K562 (cell line): ENCODE data around the gene LETM1. TPM values are rescaled to one million over a fixed set of nuclear protein-coding genes. Genes with fewer than 3 reads are reported as not detected.
A peak's percentile ranks its signal among the peaks of the same experiment; 100 is the strongest.

Source experiments
- COPS2 ChIP-seq: fragments of 450-650 bp; conservative IDR thresholded peaks from 2 replicates; pipeline ENCODE4 v1.6.1; 2016; ENCODE audit warnings: mild to moderate bottlenecking, moderate library complexity
- CTCF ChIP-seq, 3 experiments: IDR thresholded peaks in 2 of 3; conservative IDR thresholded peaks in 1 of 3; 2 replicates each; pipeline ENCODE4 v1.5.1; 2011 to 2012; ENCODE audit warnings: low read length in 3 of 3, mild to moderate bottlenecking in 3 of 3, control low read depth in 2 of 3, improper control_type of control experiment in 1 of 3, inconsistent platforms in 1 of 3, low read depth in 1 of 3, mixed read lengths in 1 of 3, moderate library complexity in 1 of 3; ENCODE audit not compliant: insufficient read depth in 2 of 3
- E2F6 ChIP-seq, 2 experiments: IDR thresholded peaks; 2 replicates each; pipeline ENCODE4 v1.6.1; 2011; ENCODE audit warnings: borderline replicate concordance in 1 of 2, control low read depth in 1 of 2, low read depth in 1 of 2, low read length in 1 of 2, mild to moderate bottlenecking in 1 of 2, mixed read lengths in 1 of 2, moderate library complexity in 1 of 2; ENCODE audit not compliant: insufficient read depth in 1 of 2, insufficient read length in 1 of 2, poor library complexity in 1 of 2, severe bottlenecking in 1 of 2; ENCODE audit errors: extremely low read depth in 1 of 2
- L3MBTL2 ChIP-seq: fragments of 450-650 bp; IDR thresholded peaks from 2 replicates; pipeline ENCODE4 v1.6.1; 2016; ENCODE audit warnings: mild to moderate bottlenecking, moderate library complexity
- NELFE ChIP-seq: IDR thresholded peaks from 2 replicates; pipeline ENCODE4 v1.6.1; 2011; ENCODE audit warnings: mild to moderate bottlenecking; ENCODE audit not compliant: insufficient read depth, insufficient read length
- POLR2A ChIP-seq: fragments of 450-650 bp; conservative IDR thresholded peaks from 2 replicates; pipeline ENCODE4 v1.6.1; 2016
- POLR2G ChIP-seq: fragments of 200-400 bp; formaldehyde crosslinking; IDR thresholded peaks from 2 replicates; pipeline ENCODE4 v1.6.1; 2017; ENCODE audit warnings: low read depth, mild to moderate bottlenecking, antibody characterized with exemption, low read length, moderate library complexity
- SIN3B ChIP-seq: fragments of 450-650 bp; IDR thresholded peaks from 2 replicates; pipeline ENCODE4 v1.6.1; 2017; ENCODE audit warnings: low read depth, mild to moderate bottlenecking, moderate library complexity
- VEZF1 ChIP-seq: fragments of 200-800 bp; sonication (Bioruptor generic); IDR thresholded peaks from 2 replicates; pipeline ENCODE4 v1.6.1; 2017; ENCODE audit warnings: missing genetic modification characterization, missing compliant biosample characterization
- YBX1 ChIP-seq: fragments of 450-650 bp; IDR thresholded peaks from 2 replicates; pipeline ENCODE4 v1.7.1; 2016; ENCODE audit warnings: mild to moderate bottlenecking
- YY1 ChIP-seq, 3 experiments: IDR thresholded peaks; 2 replicates each; pipeline ENCODE4 v1.6.1; 2011; ENCODE audit warnings: low read length in 2 of 3, mild to moderate bottlenecking in 2 of 3, moderate library complexity in 2 of 3, borderline replicate concordance in 1 of 3, control low read depth in 1 of 3, low read depth in 1 of 3; ENCODE audit not compliant: insufficient read depth in 3 of 3, insufficient replicate concordance in 2 of 3, control insufficient read depth in 1 of 3, insufficient read length in 1 of 3; ENCODE audit errors: extremely low read depth in 1 of 3
- ZBTB7A ChIP-seq: IDR thresholded peaks from 2 replicates; pipeline ENCODE4 v1.6.1; 2011; ENCODE audit warnings: low read depth, mild to moderate bottlenecking, low read length, moderate library complexity, borderline replicate concordance; ENCODE audit not compliant: control insufficient read depth
- ZNF12 ChIP-seq: sonication (generic); formaldehyde crosslinking; IDR thresholded peaks from 2 replicates; pipeline ENCODE4 v1.4.0; 2020; ENCODE audit warnings: mild to moderate bottlenecking, missing genetic modification reagents
- ZNF274 ChIP-seq: IDR thresholded peaks from 2 replicates; pipeline ENCODE4 v1.6.1; 2011; ENCODE audit warnings: low read depth, mild to moderate bottlenecking, low read length, moderate library complexity, borderline replicate concordance
- ZNF311 ChIP-seq: fragments of 250-450 bp; sonication (Bioruptor Pico); IDR thresholded peaks from 2 replicates; pipeline ENCODE4 v1.4.0; 2020; ENCODE audit warnings: mild to moderate bottlenecking, moderate library complexity
- ZNF592 ChIP-seq: fragments of 450-650 bp; IDR thresholded peaks from 2 replicates; pipeline ENCODE4 v1.6.1; 2017; ENCODE audit warnings: antibody characterized with exemption, mild to moderate bottlenecking
- polyA plus RNA-seq, 8 experiments: library from polyadenylated mRNA; depleted of rRNA in 4 of 8; stranded (reverse) in 5 of 8; unstranded in 3 of 8; fragments of >200 nt; fragmentation: Nextera tagmentation in 2 of 8; fragmentation: Illumina TruSeq in 1 of 8; extraction: Ambion mirVana in 2 of 8; extraction: Trizol in 1 of 8; gene quantifications; 2 replicates each; pipeline versions ENCODE4 v1.2.1 to v1.2.3, GENCODE V29; 2011 to 2014; ENCODE audit warnings: inconsistent platforms in 1 of 8, missing spikeins in 1 of 8
- total RNA-seq, 7 experiments: library from RNA; depleted of rRNA in 6 of 7; stranded (reverse); fragments of >200 nt in 6 of 7; fragmentation: Illumina TruSeq in 2 of 7; extraction: Trizol in 2 of 7; gene quantifications; 2 replicates each; pipeline versions ENCODE4 v1.2.1 to v1.2.3, GENCODE V29; 2011 to 2021; ENCODE audit warnings: low replicate concordance in 1 of 7

Gene LETM1
- total and polyA plus RNA-seq, 9 of the 15 experiments (the other 6 are each of a cell fraction or from before 2014, with no cell fraction given) = 3.9 to 109 (median 35.0) TPM

- TF ChIP-seq L3MBTL2 (0 out of 2 replicates have a peak, but pooled peaks have one; percentile 22), ZNF311 (CRISPR knock-in tag) (no peak), VEZF1 (CRISPR knock-in tag) (peak; percentile 48), NELFE (no peak), POLR2A (0 out of 2 replicates have a peak, but pooled peaks have one; percentile 9), ZNF274 (no peak), ZBTB7A (peak; percentile 87; the same call in 1 of the 2 replicates), ZNF12 (no peak), E2F6 (IDR thresholded peaks at IDR 0.05; ENCODE audit: borderline replicate concordance in 1 of 2, extremely low read depth in 1 of 2, insufficient read depth in 1 of 2, insufficient read length in 1 of 2, low read depth in 1 of 2, low read length in 1 of 2, poor library complexity in 1 of 2, severe bottlenecking in 1 of 2) (peak in 1 of 2 experiments; percentile 37), CTCF (IDR thresholded peaks at IDR 0.05 in 2 of 3, conservative IDR thresholded peaks at IDR 0.05 in 1 of 3; ENCODE audit: insufficient read depth in 2 of 3, low read depth in 1 of 3, low read length in 3 of 3) (peak in 1 of 3 experiments; percentile 1; a peak in 1 of 6 replicates), POLR2G (0 out of 2 replicates have a peak, but pooled peaks have one; percentile 4), ZNF592 (0 out of 2 replicates have a peak, but pooled peaks have one; percentile 26), COPS2 (no peak), YBX1 (no peak), YY1 (IDR thresholded peaks at IDR 0.05; ENCODE audit: borderline replicate concordance in 1 of 3, control insufficient read depth in 1 of 3, extremely low read depth in 1 of 3, insufficient read depth in 3 of 3, insufficient read length in 1 of 3, insufficient replicate concordance in 2 of 3, low read depth in 1 of 3, low read length in 2 of 3) (peak in 2 of 3 experiments; percentile 49 to 67), SIN3B (peak; percentile 38; the same call in 1 of the 2 replicates)
These were observed 61.1 kb downstream of the LETM1 start (continued) for GRCh38 chr4:1794809-1795298.
